ENCODE results near the gene RDH5. TPM values are rescaled to one million over a fixed set of nuclear protein-coding genes. Genes with fewer than 3 reads are reported as not detected.
A peak's percentile ranks its signal among the peaks of the same experiment; 100 is the strongest.

Gene RDH5
- total RNA-seq, 1 donor from 2014 or later = 11.2 TPM

GRCh38 chr12:55720894-55721444 lies 776 bp downstream of the RDH5 start:
- Mint-ChIP-seq H3K36me3 (peaks cover 6% of the 10 kb centered on the region), H3K9me3 (no peaks in the 10 kb centered on the region), H3K4me3 (no peak overlapping the region), H3K4me1 (peaks cover 29% of the 10 kb centered on the region), H3K27me3 (ENCODE audit: low read depth) (peaks cover 1% of the 10 kb centered on the region), H3K27ac (no peak overlapping the region)
- TF ChIP-seq CTCF (IDR thresholded peaks at IDR 0.05; ENCODE audit: unreplicated experiment) = no peak
- DNase-seq (ENCODE audit: low spot score in 2 of 2, unreplicated experiment in 2 of 2) = no peak

DNA sequence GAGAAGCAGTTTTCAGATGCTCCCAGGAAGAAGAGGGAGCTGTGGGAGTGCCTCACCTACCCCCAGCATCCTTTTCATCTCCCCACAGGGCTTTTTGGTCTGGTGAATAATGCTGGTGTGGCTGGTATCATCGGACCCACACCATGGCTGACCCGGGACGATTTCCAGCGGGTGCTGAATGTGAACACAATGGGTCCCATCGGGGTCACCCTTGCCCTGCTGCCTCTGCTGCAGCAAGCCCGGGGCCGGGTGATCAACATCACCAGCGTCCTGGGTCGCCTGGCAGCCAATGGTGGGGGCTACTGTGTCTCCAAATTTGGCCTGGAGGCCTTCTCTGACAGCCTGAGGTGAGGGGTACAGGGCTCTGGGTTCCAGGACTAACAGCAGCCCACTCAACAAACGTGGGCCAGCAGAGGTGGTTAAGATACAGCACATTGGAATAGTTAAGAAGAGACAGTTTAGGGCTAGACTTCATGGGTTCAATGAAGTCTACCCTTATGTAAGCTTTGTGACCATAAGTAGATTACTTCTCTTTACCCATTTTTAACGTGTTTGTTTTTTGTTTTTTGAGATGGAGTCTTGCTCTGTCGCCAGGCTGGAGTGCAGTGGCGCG lies 1.5 kb downstream of the RDH5 start:
- no peak overlapping the region for H3K27ac Mint-ChIP-seq
- H3K4me1 Mint-ChIP-seq = peaks cover 28% of the 10 kb centered on the region
- no peaks in the 10 kb centered on the region for H3K9me3 Mint-ChIP-seq
- TF ChIP-seq CTCF (IDR thresholded peaks at IDR 0.05; ENCODE audit: unreplicated experiment) = no peak
- peaks cover 9% of the 10 kb centered on the region for H3K36me3 Mint-ChIP-seq
- H3K4me3 Mint-ChIP-seq = no peak overlapping the region
- DNase-seq (ENCODE audit: low spot score in 2 of 2, unreplicated experiment in 2 of 2) = no peak
- no peaks in the 10 kb centered on the region for H3K27me3 Mint-ChIP-seq (ENCODE audit: low read depth)

DNA sequence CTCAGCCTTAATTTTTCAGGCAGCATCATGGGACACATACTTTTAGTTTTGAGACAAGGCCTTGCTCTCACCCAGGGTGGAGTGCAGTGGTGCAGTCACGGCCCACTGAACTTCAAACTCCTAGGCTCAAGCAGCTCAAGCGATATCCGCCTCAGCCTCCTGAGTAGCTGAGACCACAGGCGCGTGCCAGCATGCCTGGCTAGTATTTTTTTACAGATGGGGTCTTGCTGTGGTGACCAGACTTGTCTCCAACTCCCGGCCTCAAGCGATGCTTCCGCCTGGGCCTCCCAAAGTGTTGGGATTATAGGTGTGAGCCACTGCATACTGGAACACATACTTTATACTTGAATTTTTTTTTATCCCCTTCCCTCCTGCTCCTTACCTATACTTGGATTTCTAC lies 2.8 kb downstream of the RDH5 start:
- no peak for DNase-seq (ENCODE audit: low spot score in 2 of 2, unreplicated experiment in 2 of 2)
- Mint-ChIP-seq H3K4me3 (no peak overlapping the region), H3K36me3 (peaks cover 9% of the 10 kb centered on the region), H3K4me1 (peaks cover 26% of the 10 kb centered on the region), H3K27ac (peak overlapping the region; percentile 59), H3K9me3 (no peaks in the 10 kb centered on the region), H3K27me3 (ENCODE audit: low read depth) (no peaks in the 10 kb centered on the region)
- TF ChIP-seq CTCF (IDR thresholded peaks at IDR 0.05; ENCODE audit: unreplicated experiment) = no peak

GRCh38 chr12:55723516-55724225 lies 3.5 kb downstream of the RDH5 start:
- TF ChIP-seq CTCF (IDR thresholded peaks at IDR 0.05; ENCODE audit: unreplicated experiment) = no peak
- Mint-ChIP-seq H3K4me1 (peaks cover 19% of the 10 kb centered on the region), H3K9me3 (no peaks in the 10 kb centered on the region), H3K4me3 (no peak overlapping the region), H3K36me3 (peaks cover 9% of the 10 kb centered on the region), H3K27ac (no peak overlapping the region), H3K27me3 (ENCODE audit: low read depth) (no peaks in the 10 kb centered on the region)
- no peak for DNase-seq (ENCODE audit: low spot score in 2 of 2, unreplicated experiment in 2 of 2)

DNA sequence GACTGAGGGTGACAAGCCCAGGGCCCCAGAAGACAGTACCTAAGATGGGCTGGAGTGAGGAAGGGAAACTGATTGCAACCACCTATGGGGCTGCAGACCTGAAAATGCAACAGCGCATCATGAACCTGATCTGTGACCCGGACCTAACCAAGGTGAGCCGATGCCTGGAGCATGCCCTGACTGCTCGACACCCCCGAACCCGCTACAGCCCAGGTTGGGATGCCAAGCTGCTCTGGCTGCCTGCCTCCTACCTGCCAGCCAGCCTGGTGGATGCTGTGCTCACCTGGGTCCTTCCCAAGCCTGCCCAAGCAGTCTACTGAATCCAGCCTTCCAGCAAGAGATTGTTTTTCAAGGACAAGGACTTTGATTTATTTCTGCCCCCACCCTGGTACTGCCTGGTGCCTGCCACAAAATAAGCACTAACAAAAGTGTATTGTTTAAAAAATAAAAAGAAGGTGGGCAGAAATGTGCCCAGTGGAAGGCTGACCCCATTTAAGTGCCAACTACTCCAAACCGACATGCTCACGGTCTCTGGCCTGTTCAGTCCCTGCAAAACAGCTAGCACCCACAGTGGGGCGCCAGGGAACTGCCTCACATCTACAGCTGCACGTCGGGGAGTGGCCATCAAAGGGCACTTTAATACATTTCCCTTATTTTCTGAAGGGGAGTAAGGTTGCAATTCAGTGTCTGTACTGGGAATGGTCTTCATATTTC lies 4.2 kb downstream of the RDH5 start:
- Mint-ChIP-seq H3K36me3 (peaks cover 9% of the 10 kb centered on the region), H3K4me1 (peaks cover 17% of the 10 kb centered on the region), H3K4me3 (no peak overlapping the region), H3K9me3 (no peaks in the 10 kb centered on the region), H3K27ac (no peak overlapping the region), H3K27me3 (ENCODE audit: low read depth) (no peaks in the 10 kb centered on the region)
- no peak for TF ChIP-seq CTCF (IDR thresholded peaks at IDR 0.05; ENCODE audit: unreplicated experiment)
- DNase-seq (ENCODE audit: low spot score in 2 of 2, unreplicated experiment in 2 of 2) = no peak
